ENCODE results near the gene TMC4.

- TF ChIP-seq POLR2A (IDR thresholded peaks at IDR 0.05; ENCODE audit: low read length), result no peak
- TF ChIP-seq GATA1 (IDR thresholded peaks at IDR 0.05; ENCODE audit: low read depth, low read length), result no peak
Observed at GRCh38 chr19:54124393-54124792, 48.6 kb downstream of the TMC4 start.

Data from erythroblast (primary cell).